GM19397 (cell line): ENCODE results near the gene MBOAT2.
"Not testable (repeated sequence)": the region's sequence is repeated elsewhere in the genome, so short reads cannot be mapped to it uniquely, and the experiment has no call there.

Experiments
- ATAC-seq: cut with Tn5 transposase; IDR thresholded peaks from one replicate; pipeline ENCODE4 v1.9.1; 2021; ENCODE audit warnings: mild to moderate bottlenecking, moderate library complexity; ENCODE audit not compliant: unreplicated experiment

The MBOAT2 gene

DNA sequence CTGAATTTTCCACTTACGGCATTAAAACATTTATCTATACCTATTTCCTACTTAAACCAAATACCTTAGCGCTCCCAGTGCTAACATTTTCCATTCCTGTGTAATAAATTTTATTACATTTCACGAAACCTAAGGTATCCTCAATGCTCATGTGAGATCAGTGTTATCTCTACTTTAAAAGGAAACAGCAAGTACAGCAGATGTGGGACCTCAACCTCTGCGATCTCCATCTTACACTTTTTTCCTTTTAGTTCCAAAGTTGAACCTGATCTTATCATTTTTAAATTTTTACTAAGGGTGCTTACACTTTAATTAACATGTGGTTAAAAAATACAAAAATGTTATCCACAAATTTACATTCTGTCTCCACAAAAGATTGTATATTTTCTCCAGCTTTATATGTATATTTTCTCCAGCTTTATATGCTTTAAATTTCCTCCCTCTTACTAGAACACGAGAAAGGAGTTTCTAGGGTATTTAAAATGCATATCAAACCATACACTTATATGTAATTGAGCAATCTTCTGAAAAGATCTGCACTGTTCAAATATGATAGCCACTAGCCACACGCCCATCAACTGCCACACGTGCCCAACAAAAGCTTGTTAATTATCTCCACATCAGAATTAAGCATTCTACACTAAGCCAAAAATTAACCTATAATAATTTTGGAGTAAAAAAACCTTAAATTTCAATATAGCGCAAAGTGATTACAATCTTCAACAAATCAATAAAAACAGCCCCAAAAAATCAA, 38.1 kb downstream of the MBOAT2 start:
- ATAC-seq, result no peak

DNA sequence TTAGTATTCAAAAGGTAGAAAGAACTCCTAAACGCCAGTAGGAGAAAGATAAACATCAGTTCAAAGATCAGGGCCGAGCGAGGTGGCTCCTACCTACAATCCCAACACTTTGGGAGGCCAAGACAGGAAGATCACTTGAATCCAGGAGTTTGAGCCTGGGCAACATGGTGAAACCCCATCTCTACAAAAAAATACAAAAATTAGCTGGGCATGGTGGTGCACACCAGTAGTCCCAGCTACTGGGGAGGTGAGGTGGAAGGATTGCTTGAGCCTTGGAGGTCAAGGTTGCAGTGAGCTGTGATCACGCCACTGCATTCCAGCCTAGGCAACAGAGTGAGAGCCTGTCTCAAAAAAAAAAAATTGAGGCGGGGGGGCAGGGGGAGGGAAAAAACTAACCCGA, 40.6 kb downstream of the MBOAT2 start:
- no peak for ATAC-seq

DNA sequence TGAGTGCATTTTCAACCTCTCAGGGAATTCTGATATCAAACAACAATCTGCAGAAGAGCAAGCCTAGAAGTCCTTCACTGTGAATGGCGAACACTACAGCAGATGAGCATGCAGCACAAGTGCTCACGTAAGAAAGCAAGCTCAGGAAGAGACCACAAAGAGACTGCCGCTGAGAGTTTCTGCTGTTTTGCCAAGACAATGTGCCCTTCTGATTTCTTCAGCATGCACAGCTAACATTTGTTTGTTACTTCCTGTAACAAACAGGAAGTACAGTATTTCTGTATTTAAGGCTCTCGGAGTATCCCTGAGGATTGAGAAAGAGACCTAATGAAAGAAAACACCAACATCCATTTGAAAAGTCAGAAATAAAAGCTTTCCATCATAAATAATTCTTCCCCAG, 45.9 kb downstream of the MBOAT2 start:
- ATAC-seq, result no peak

DNA sequence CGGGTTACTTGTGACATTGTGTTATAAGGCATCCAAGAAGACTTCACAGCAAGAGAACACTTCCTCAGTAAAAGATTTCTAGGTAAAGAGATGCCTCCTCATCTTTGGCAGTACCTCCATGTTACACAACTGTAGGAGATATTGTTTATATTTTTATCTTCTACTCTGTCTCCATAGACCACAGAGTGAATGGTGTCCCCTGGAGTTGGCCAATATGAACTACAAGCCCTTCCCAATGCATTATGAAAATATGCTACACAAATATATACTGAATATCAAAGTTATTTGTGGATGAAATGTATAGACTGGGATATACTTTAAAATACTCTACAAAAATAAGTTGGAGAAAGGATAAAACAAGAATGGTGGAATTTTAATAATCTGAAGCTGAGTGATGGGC, 46.7 kb downstream of the MBOAT2 start:
- no peak for ATAC-seq

DNA sequence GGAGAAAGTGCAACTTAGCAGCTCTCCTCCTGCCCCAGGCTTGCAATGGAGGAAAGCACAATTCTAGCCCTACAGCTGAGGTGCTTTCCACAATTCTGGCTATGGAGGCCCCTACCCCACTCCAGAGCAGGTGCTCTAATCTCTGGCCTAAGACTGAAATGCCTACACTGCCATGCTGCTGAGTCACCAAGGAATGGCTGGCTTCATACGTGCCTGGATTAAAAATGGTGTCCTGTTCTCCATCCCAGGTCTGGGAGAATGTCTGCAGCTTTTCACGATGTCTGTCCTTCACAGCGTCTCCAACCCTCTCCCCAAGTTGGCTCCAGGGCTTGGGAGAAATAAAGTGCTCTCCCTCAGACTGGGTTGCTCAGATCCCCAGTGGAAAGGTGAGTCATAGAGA, 48.5 kb downstream of the MBOAT2 start:
- ATAC-seq, result no peak

DNA sequence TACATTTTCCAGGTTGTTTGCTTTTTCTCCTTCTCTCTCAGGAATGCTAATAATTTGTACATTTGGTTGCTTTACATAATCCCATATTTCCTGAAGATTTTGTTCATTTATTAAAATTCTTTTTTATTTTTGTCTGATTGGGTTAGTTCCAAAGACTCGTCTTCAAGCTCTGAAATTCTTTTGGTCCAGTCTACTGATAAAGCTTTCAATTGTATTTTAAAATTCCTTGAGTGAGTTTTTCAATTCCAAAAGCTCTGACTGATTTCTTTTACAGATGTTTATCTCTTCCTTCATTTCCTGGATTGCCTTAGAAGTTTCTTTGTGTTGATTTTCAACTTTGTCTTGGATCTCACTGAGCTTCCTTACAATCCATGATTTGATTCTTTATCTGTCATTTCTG, 50.0 kb downstream of the MBOAT2 start:
- ATAC-seq, result no peak

DNA sequence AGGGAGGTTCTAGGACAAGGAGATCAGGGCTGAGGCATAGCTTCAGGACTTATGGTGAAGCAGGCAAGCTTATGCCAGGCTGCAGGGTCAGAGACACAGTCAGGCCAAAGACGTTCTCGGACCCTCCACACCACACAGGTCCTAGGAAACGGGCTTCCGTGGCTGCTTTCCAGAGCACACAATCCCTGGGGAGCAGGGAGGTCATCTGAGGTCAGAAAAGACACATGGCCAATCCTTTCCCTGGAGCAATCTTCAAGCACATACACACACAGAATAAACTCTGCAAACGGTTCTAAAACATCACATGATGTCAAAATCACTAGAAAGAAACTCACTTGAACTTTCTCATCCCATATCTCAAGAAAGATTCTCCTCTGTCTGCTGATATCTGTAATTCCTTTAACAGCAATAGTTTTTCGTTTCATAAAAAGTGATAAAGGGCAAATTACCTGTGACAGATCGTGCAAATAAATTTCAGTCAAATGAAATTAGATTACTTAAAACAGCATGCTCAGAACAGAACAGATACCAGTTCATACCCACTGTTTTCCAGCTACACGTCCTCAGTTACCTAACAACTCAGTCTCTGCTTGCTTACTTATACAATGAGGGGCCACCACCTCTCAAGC, 63.9 kb downstream of the MBOAT2 start:
- ATAC-seq, result no peak

DNA sequence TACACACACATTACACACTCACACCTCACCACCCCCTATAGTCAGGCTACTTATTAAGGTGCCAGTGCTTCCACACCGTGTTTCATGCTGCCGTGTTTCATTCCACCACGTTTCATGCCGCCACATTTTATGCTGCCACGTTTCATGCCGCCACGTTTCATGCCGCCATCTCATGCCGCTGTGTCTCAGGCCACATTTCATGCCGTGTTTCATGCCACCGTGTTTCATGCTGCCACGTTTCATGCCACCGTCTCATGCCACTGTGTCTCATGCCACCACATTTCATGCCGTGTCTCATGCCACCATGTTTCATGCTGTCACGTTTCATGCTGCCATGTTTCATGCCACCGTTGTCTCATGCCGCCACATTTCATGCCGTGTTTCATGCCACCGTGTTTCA, 65.1 kb downstream of the MBOAT2 start:
- ATAC-seq, result no peak

DNA sequence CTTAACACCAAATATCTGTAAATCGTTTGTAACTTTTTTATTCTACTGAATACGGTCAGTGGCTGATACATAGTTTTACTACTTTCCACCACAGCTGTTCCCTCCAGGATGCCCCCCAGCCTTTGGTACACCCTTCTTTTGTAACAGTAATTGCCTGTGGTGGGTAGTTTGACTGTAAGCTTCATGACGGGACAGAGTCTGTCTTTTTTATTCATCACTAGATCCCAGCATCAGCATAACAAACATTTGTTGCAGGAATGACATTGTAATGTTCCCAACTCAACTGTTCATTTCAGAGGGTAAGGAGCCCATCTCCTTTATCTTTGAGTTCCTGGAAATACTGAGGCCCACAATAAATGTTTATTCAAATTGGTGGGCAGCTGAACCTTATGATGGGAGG, 67.5 kb downstream of the MBOAT2 start:
- ATAC-seq, result no peak

DNA sequence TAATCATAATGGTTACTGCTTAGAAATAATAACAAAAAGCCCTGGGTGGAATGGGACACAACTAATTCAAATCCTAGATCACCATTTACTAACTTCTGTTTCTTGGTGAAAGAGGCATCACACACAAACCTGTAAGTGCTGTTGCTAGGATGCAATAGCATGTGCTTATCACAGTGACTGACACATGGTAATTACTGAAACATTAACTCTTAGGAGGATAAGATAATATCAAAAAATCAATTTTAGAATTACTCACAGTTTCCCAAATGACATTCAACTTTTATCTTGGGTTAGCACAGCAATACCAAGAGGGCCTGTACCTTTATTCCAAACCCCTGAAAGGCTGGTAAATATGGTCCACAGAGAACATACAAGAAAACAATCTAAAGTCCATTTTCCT, 69.1 kb downstream of the MBOAT2 start:
- no peak for ATAC-seq

DNA sequence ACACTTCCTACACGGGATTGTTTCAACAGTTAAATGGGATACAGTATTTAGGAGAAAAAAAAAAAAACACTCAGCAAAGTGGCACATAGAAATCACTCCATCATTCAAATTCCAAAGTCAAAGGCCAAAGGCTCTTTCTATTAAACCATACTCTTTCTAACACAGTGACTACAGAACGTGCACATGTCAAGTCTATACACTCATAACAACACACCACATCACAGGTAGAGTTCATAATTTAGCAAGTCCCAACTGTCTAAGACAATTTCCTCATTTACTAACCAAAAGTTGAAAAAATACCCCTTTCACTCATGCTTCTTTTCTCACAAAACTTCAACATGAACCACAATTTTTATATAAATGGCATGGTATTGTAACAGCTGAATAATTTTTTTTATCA, 70.8 kb downstream of the MBOAT2 start:
- ATAC-seq, result no peak

DNA sequence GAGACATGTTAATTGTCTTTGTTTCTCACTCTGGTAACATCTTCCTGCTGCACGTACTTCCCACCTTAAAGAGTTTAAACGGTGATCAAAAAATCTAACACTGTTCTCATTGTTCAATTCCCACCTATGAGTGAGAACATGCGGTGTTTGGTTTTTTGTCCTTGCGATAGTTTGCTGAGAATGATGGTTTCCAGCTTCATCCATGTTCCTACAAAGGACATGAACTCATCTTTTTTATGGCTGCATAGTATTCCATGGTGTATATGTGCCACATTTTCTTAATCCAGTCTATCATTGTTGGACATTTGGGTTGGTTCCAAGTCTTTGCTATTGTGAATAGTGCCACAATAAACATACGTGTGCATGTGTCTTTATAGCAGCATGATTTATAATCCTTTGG, 73.3 kb downstream of the MBOAT2 start:
- not testable (repeated sequence) for ATAC-seq

DNA sequence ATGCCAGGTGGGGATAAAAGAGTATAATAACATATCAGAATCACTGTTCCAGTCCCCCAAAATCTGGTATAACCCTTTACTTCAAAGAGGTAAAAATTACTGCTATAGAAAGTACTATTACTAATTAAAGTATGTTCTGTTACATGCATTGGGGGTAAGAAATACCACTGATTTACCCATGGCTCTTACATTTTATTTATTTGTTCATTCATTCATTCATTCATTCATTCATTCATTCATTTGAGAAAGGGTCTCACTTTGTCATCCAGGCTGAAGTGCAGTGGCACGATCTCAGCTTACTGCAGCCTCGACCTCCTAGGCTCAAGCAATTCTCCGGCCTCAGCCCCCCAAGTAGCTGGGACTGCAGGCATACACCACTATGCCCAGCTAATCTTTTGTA, 74.4 kb downstream of the MBOAT2 start:
- no peak for ATAC-seq

DNA sequence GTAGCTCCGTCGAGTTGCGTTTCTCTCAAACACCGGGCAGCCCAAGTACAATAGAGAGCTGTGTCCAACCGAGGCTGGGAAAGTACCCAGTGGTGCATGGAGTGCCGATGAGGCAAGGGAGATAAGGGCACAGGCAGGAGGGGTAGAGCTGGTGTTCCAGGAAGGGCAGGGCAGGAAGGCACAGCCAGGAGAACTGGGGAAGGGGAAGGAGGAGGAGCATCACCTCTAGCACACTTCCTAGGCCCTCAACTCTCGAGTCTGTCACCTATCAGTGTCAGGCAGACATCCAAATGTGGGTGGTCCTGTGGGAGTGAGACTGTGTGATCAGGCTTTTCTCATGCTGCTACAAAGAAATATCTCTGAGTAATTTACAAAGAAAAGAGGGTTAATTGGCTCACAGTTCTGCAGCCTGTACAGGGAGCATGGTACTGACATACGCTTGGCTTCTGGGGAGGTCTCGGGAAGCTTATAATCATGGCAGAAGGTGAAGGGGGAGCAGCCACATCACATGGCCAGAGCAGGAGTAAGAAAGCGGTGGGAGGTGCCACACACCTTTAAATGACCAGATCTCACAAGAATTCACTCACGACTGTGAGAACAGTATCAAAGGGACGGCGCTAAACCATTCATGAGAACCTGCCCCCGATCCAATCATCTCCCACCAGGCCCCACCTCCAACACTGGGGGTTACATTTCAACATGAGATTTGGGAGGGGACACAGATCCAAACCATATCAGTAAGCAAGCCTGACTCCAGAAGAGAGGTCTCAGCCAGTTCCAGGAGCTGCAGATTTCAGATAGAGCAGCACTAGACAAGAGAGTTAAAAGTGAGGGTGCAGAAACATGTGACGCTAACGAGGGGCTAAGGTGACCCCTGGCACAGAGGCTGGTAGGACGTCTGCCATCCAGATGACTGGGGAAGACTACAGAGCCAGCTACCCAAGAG, 75.7 kb downstream of the MBOAT2 start:
- no peak for ATAC-seq

DNA sequence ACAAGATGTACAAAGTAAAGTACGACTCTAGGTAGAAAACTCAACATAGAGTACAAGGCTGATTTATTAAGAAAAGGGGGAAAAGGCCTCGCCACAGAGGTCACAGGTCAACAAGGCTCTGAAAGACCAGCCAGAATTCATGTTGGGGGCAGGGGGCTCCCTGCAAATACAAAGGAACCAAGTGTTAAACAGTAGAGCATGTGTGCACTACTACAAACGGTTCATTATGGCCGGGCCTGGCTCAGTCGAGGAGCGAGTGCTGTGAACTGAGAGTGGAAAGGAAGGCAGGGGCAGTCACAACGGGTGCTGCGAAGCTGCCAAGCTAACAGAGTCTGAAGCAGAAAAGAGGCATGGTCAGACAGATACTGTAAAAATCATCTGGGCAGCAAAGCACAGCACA, 77.1 kb downstream of the MBOAT2 start:
- ATAC-seq, result no peak

DNA sequence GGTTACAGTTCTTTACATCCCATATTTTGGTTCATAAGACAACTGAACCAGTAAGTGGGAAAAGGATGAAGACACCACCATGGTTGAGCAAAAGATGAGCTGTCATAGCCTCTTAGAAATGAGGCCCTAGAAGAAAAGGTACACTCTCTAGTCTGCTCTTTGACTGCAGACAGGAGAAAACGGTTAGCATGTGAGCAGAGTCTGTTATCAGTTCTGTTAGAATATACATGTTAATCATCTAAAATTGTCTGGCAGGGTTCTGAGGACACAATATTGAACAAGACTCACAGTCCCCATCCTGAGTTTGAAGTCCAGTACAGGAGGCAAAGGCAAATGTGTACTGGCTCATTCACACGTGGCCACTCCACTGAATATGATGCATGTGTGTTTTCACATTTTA, 78.1 kb downstream of the MBOAT2 start:
- ATAC-seq, result no peak

DNA sequence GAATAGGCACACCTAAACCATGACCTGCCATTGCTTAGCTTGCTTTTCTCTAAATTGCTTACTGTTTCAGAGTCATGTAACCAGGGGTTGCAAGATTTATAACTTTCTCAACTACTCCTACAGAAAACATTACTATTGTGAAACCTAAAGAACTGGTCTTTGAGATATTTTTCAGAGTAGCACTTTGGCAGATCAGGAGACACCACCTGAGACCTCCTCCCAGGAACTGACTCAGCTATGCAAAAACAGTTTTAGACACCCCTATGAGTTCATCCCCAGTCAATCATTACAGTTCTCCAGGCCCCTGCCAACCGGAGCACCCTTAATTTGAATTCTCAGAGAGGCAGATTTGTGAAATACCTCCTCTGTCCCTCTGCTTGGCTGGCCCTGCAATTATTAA, 80.3 kb downstream of the MBOAT2 start:
- no peak for ATAC-seq

DNA sequence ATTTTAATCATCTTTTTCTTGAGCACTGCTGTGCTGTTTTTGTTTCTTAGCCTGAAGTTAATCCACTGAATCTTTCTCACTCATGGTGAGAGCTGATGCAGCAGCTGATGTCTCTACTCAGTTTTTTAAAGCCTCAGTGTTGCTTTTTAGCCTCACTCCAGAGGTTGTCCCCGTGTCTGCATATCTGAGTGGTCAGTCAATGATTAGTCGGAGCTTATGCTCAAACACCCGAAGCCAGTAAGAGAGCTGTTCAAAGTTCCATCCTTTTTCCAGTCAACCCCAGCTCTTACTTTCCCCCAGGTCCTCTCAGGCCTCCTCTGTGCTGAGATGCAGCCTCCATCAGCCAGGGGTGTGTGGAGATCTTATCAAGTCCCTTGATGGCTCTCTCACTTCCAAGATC, 81.1 kb downstream of the MBOAT2 start:
- ATAC-seq, result no peak

DNA sequence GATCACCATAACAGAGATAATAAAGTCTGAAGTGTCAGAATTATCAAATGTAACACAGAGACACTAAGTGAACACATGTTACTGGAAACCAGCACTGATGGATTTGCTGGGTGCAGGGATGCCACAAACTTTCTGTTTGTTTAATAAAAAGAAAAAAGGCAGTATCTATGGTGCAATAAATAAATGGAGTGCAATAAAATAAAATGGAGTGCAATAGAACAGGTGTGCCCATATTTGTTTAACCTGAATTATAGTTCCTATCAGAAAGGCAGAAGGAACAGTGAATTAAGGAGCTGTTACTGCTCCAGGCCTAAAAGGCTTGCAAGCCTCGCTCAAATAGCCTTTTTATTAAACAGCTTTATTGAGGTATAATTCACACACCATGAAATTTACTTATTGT, 85.1 kb downstream of the MBOAT2 start:
- ATAC-seq, result no peak

DNA sequence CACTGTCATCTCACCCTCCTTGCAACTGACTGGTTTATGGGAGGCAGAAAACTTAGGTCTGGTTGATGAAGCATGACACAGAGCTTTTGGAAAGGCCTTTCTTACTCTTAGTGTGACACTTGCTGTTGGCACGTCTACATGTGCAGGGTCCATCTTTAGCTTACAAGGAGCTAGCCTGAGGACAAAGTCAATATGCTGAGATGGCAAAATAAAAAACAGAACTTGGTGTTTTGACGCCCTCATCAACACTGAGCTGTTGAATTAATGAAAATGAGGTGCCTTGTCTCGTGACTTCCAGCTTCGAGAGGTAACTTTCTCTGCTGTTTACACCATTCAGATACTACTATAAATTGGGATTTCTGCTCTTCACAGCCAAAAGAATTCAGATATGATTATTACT, 87.5 kb downstream of the MBOAT2 start:
- no peak for ATAC-seq

DNA sequence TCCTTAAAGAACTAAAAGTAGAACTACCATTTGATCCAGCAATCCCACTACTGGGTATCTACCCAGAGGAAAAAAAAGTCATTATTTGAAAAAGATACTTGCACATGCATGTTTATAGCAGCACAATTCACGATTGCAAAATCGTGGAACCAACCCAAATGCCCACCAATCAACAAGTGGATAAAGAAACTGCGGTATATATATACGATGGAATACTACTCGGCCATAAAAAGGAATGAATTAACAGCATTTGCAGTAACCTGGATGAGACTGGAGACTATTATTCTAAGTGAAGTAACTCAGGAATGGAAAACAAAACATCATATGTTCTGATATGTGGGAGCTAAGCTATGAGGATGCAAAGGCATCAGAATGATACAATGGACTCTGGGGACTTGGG, 89.7 kb downstream of the MBOAT2 start:
- not testable (repeated sequence) for ATAC-seq

DNA sequence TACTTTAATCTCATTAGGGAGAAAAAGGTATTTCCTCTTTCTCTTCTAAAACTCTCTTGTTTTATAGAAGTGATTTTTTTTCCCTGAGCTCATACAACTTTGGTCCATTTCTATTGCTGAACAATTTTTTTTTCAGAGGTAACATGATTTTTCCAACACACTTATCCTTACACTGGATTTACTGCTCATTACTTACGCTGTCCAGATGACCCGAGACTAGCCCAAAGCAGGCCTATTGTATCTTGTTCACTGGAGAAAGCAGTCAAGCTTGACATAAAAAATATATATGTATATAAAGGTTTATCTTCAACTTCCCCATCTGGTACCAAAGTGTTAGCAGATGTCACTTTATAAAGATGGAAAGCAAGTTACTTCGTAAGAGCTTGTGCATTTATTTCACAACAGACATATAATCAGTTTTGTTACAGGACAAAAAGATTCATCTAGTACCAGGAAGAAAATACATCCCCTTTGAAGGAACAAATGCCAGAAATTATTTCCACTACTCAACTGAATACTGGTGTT, 95.7 kb downstream of the MBOAT2 start:
- no peak for ATAC-seq
